WERI-Rb-1 (cell line): Measurements from ENCODE around the gene NFIL3.

Source experiments
- DNase-seq: peaks from one replicate; pipeline ENCODE4 v3.0.0-alpha.2; 2020
- H3K27ac ChIP-seq: fragments of 250-450 bp; sonication (Bioruptor Pico); 2 replicates; pipeline ENCODE4 v1.5.1; 2020; ENCODE audit warnings: mild to moderate bottlenecking, moderate library complexity
- H3K27me3 ChIP-seq: fragments of 250-450 bp; sonication (Bioruptor Pico); 2 replicates; pipeline ENCODE4 v1.5.1; 2021; ENCODE audit warnings: mild to moderate bottlenecking, low read depth, moderate library complexity; ENCODE audit not compliant: insufficient read depth, severe bottlenecking
- H3K36me3 ChIP-seq: fragments of 250-450 bp; sonication (Bioruptor Pico); 2 replicates; pipeline ENCODE4 v1.5.1; 2020; ENCODE audit warnings: mild to moderate bottlenecking, moderate library complexity
- H3K4me3 ChIP-seq: 2 replicates; pipeline ENCODE4 v1.5.1; 2011; ENCODE audit warnings: low read depth, mild to moderate bottlenecking, control low read depth, low read length
- H3K9me3 ChIP-seq: fragments of 250-450 bp; sonication (Bioruptor Pico); 2 replicates; pipeline ENCODE4 v1.5.1; 2021; ENCODE audit warnings: mild to moderate bottlenecking, moderate library complexity; ENCODE audit not compliant: severe bottlenecking
- TF ChIP-seq, protein P1 (sequence below): IDR thresholded peaks from 2 replicates; pipeline ENCODE4 v1.5.1; 2011; ENCODE audit warnings: low read depth, mild to moderate bottlenecking, control low read depth, inconsistent platforms, low read length

The NFIL3 gene

DNA sequence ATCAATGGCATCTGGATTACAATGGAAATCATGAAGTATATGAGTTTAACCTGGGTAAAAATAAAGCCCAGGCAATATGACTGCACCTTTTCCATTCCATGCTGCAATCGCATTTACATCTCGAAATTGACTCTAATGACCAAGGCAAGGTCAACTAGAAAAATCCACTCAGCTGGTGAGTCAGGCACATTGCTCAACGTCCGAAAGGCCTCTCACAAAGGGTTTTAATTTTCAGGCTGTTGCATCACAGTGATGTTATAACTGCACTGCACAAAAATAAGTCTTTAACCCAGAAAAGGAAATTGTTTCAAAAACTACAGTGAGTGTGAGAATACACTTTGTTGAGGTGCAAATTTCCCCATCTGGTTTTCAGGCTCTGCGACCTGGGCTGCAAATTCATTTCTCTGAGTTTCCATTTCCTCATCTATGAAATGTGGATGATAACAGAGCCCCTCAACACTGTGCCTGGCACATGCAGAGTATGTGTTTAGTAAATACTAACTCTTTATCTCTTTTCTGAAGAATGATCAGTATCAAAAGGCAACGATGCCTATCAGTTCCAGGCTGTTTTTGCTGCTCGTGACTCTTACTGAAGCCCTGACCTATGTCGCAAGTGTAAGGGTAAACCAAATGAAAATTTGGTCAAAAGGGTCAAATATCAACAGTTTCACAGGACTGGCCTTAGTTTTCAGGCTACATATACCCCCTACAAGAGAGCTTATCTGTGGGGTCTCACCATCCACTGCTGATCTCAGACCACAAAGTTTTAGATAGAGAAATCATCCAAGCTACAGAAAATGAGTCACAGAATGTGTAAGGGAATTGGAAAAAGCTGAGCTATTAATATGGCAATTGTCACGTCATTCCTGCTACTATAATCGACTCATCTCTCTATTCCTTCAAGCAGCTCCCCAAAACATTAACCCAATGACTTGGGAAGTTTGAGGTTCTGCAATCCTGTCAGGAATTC is 4.1 kb downstream of the NFIL3 start:
- no peak for DNase-seq
- Histone ChIP-seq H3K27me3 (no peaks in the 10 kb centered on the region), H3K36me3 (no peaks in the 10 kb centered on the region), H3K27ac (peak overlapping the region; percentile 49), H3K4me3 (no peak overlapping the region), H3K9me3 (no peaks in the 10 kb centered on the region)
- TF ChIP-seq, protein P1, sequence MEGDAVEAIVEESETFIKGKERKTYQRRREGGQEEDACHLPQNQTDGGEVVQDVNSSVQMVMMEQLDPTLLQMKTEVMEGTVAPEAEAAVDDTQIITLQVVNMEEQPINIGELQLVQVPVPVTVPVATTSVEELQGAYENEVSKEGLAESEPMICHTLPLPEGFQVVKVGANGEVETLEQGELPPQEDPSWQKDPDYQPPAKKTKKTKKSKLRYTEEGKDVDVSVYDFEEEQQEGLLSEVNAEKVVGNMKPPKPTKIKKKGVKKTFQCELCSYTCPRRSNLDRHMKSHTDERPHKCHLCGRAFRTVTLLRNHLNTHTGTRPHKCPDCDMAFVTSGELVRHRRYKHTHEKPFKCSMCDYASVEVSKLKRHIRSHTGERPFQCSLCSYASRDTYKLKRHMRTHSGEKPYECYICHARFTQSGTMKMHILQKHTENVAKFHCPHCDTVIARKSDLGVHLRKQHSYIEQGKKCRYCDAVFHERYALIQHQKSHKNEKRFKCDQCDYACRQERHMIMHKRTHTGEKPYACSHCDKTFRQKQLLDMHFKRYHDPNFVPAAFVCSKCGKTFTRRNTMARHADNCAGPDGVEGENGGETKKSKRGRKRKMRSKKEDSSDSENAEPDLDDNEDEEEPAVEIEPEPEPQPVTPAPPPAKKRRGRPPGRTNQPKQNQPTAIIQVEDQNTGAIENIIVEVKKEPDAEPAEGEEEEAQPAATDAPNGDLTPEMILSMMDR: no peak

DNA sequence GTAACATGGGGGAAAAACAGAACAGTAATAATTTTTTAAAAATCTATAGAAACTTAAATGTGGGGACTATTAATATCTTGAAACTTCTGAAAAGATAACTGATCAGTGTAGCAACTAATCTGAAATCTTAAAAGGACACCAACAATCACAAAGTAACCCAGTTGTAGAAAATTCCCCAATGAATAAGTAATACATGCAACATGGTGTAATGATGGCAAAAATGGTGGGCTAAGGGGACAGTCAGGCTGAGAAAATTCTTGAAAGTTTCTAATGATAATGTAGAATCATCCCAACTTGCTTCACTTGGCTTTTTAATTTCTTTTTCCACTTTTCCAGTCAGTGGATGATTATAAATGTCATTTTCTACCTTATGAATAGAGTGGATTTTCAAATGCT is 5.4 kb downstream of the NFIL3 start:
- peak overlapping the region; percentile 80 for H3K27ac ChIP-seq
- no peaks in the 10 kb centered on the region for H3K36me3 ChIP-seq
- H3K4me3 ChIP-seq: no peak overlapping the region
- no peaks in the 10 kb centered on the region for H3K9me3 ChIP-seq
- DNase-seq: no peak
- TF ChIP-seq, protein P1: no peak
- no peaks in the 10 kb centered on the region for H3K27me3 ChIP-seq

DNA sequence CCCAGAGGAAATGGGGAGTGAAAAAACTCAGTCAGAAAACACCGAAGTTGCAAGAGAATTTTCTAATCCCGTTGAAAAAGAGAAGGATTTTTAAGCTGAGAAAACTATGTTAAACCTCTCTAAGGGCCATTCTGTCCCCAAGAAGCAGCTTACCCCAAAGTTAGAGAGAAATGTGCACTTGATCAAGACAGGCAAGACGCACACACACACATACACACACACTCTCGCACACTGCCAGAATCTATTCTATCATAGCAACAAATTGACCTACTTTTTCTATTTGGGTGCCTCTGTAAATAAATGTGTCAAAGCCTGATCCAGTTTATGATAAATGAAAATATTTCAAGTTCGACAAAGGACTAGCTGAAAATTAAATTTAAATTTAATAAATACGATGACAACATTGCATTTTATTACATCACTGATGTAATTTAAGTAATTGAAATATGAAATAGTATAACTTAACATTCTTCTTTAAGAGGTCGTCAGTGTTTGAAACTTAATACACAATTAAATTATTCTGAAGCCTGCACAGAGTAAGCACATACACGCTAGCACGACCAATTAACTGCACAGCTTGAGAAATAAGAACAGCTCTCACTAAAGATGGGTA is 5.9 kb downstream of the NFIL3 start:
- no peaks in the 10 kb centered on the region for H3K27me3 ChIP-seq
- TF ChIP-seq, protein P1: no peak
- no peaks in the 10 kb centered on the region for H3K36me3 ChIP-seq
- DNase-seq: no peak
- H3K4me3 ChIP-seq: no peak overlapping the region
- peak overlapping the region; percentile 80 for H3K27ac ChIP-seq
- no peaks in the 10 kb centered on the region for H3K9me3 ChIP-seq

DNA sequence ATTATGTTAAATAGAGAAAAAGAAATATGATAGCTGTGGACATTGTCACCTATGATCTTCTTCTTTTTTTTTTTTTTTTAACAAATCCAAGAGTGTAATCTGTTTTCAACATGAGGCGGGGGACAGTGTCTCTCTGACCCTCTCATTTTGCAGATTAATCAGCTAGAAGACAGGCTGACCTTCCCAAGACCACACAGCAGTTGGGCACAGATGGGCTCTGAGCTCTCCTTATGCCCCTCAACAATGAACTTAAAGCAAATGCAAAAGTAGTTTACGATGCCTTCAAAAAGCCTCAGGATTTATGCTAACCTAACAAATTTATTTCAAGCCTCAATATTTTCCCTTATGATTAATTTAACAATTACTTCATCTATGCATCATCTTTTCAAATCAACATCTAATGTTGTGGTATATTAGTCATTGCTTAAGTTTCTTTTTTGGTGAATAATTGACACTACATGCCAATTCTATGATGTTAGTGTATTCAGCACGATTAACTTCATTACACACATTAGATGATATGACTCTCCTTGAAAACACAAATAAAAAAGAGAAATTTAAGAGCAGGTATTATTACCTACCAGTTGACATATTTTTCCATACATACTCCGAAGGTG is 7.4 kb downstream of the NFIL3 start:
- TF ChIP-seq, protein P1: no peak
- no peaks in the 10 kb centered on the region for H3K27me3 ChIP-seq
- DNase-seq: peak; percentile 53
- peak overlapping the region; percentile 80 for H3K27ac ChIP-seq
- H3K36me3 ChIP-seq: peaks cover 2% of the 10 kb centered on the region; the same call in 1 of the 2 replicates
- H3K4me3 ChIP-seq: no peak overlapping the region
- no peaks in the 10 kb centered on the region for H3K9me3 ChIP-seq

DNA sequence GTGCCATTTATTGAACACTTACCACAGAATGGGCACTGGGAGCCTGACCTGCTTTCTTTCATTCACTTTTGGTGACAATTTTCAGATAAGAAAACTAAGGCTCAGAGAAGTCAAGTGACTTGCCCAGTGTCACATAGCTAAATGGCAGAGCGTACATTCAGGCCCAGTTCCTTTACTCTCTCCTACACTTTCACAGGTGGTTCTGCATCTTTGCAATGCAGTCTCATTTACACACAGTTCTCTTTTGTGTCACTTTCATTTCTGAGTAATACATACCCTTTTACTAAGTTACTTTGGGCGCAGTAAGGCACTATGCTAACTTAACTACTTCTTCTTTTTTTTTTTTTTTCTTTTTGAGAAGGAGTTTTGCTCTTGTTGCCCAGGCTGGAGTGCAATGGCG is 8.3 kb downstream of the NFIL3 start:
- TF ChIP-seq, protein P1: no peak
- H3K36me3 ChIP-seq: peaks cover 2% of the 10 kb centered on the region
- no peak overlapping the region for H3K4me3 ChIP-seq
- no peaks in the 10 kb centered on the region for H3K27me3 ChIP-seq
- peak overlapping the region; percentile 80; the same call in 1 of the 2 replicates for H3K27ac ChIP-seq
- no peaks in the 10 kb centered on the region for H3K9me3 ChIP-seq
- no peak for DNase-seq
